ENCODE results near the gene LMO4.

Gene LMO4

DNA sequence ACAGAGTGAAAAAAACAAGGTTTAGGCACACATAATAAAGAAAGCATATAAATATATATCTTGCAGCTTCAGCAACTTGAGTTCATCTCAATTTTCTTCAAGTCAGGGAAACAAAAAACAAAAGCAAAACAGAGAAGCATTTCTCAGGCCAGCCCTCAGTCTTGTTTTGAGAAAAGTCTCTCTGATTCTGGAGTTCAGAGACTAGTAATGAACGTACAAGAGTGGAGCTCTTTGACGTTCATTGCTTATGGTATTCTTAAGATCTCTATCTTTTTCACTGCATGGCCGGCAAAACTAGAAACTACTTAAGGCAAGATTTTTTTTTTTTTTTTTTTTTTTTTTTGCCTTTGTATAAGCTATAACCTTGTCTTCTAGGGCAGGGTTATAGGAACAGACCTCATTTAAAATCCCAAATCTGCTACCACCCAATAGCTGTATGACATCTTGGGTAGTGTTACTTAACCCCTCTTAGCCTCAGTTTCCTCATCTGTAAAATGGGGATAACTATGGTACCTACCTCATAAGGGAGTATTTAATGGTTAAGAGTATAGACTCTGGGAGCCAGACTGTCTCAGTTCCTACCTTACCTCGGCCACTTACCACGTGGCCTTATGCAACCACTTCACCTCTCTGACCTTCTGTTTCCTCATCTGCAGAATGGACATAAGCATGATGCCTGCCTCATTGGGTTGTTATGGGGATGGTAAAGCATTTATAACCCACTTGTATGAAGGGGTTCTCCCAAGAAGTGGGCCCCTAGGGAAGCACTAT, 33.6 kb downstream of the LMO4 start:
- no peak for DNase-seq

DNA sequence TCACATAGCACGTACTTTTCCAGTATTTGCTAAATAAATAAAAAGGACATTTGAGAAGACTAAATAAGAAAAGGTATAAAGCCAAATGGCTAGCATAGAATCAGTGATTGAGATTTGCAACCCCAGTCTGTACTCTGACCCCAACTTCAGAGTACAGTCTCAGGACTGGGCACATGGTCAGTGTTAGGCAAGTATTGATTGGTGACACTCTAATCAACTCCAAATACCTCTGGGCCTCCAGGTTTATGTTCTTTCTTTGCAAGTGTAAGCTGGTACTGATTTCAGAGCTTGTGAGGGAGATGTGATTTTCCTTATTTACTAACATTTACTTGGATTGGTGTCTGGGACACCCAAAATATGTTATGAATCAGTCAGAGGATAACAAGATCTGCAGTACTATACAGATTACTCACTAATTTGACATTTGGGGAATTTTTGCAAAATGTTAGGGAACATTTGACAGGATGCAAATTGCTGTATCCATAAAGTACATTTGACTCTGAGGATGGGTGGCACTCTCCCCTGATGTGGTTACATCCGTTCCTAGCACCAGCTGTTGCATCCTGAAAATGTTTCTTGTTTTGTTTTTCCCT, 34.2 kb downstream of the LMO4 start:
- DNase-seq: no peak

DNA sequence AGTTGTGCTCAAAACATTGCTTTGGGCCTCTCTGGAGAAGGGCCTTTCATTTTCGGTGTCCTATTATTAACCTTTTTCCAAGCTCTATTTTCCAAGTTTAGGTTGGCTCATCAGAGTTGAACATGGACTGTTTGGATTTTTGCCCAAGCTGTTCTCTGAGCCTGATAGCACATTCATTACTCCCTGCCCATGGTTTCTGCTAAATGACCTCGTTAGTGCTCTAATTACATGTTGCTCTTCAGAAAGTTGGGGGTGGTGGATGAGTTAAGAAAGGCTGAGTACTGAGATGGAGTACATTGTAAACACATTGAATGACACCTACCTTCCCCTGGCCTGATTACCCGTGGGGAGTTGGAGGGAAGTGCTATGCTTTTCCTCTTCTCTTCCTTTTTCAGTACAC, 38.9 kb downstream of the LMO4 start:
- peak; percentile 15 to 47 for DNase-seq

DNA sequence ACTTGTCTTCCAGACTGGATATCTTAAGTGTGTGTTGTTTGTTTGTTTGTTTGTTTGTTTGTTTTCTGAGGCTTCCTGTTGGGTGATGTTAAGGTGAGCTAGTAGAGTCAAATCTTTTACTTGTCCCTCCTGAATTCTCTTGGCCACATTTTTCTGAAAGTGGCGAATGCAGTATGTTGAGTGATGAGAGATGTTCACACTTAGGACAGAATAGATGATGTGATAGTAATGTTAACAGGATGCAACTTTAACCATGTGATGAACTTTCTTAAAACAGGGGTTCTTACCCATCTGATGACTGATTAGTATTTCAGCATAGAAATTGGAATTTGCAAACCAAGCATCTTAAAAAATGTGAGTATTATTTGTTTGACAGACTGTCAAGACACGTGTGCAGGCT, 40.2 kb downstream of the LMO4 start:
- no peak for DNase-seq

GRCh38 chr1:87369736-87370478, 41.2 kb downstream of the LMO4 start:
- no peak for DNase-seq

DNA sequence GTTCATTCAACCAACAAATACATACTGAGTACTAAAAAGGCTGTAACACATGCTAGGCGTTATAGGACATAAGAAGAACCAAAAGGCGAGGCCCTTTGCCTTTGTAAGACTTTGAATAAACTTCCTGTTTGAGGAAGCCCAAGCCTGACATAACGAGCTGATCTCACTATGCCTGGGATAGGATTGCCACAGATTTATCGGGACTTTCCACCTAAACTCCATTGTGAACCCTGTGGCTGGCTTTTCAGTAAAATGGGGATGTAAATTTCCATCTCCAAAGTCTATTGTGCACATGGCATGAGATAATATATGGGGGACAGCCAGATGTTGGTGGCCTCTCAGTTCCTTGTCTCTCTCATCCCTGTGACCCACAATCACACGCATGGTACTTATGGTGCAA, 41.9 kb downstream of the LMO4 start:
- no peak for DNase-seq

GRCh38 chr1:87379306-87379705, 50.6 kb downstream of the LMO4 start:
- no peak for DNase-seq

- no peak for DNase-seq
Measured at GRCh38 chr1:87386217-87386790, 57.6 kb downstream of the LMO4 start.

DNA sequence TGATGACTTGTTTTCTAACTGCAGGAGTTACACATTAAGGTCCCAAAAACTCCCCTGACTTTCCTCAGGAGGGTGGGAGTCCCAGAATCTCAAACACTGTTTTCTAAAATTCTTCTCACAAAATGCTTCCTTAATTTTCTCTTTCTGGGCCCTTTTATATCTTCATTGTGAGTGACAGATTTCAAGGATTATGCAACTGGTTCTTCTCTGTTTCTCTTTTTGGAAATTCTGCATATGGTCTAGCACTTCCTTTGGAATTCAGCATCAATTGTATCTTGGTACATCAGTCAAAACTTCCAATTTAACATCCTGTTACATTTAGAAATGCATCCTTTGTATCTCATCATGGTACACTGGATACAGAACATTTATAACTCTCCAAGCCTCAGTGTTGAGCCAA, 59.7 kb downstream of the LMO4 start:
- no peak for DNase-seq

GRCh38 chr1:87389011-87389410, 60.3 kb downstream of the LMO4 start:
- DNase-seq: no peak

GRCh38 chr1:87389546-87389945, 60.9 kb downstream of the LMO4 start:
- no peak for DNase-seq

DNA sequence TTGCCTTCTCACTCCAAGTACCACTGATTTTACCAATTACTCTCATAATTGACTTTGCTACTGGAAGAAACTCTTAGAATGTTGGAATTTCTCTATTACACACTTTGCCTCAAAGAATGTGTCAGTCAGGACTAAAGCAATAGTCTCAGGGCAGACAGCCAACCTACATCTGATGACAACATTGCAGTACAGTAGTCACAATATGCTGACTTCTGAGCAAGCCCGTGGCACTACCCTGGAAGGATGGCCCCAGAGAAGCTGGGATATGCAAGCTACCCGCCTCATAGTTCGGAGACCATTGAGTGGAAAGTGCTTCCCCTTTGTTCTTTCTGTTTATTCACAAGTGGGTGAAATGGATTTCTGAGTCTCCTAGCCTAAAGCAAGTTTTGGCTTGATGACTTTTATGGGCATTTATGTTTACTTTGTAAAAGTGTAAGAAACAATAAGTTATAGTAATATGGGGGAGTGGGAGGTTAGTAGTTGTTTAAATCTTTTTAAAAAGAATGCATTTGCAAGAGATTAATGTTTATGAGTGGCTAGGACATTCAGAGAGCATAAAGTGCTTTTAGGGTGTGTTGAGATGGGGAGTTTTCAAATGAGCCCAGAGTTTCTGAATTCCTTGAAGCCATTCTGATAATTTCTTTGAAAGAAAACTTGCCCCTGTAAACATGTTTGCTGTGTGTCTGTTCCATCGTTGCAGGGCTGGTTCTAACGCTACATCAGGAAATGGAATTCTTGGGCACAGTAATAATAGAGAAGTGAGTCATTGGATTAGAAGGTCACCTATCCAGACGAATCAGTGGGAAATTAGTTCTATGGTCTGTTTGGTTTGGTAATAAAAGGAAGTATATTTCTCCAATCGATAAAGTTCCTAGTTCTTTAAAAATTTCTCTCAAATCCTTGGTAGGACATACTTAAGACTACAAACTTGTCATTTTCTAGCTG, 63.8 kb downstream of the LMO4 start:
- DNase-seq: no peak

DNA sequence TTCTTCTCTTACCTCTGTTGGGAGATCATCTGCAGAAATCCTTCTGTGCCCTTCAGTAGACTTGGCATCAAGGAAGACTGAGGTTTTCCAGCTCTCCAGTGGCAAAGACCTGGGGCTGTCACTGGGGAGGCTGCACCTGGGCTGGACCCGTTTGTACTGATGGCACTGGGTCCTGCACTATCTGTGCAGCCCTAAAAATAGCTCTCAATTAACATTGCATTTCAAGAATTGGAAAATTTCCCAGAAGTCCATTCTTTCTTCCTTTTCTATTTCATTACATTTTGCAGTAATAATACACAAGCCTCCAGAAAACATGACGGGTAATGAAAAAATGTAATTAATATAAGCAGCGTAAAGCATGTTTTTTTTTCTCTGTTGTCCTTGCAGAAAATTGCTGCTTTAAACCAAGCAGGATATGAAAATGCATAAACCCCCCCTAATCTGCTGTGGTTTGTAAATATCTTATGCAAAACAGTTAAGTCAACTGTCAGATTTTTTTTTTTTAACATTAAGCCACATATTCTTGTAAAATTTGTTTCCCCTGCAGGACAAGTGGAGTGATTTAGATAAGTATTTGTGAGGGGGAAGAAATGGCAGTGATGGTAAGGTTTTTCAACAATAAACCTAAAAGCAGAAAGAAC, 64.9 kb downstream of the LMO4 start:
- peak in 1 of 2 experiments; percentile 1 for DNase-seq

- no peak for DNase-seq
Measured at GRCh38 chr1:87394513-87394912, 65.8 kb downstream of the LMO4 start.

- peak in 1 of 2 experiments; percentile 6 for DNase-seq
Measured at GRCh38 chr1:87394982-87395381, 66.3 kb downstream of the LMO4 start.

Measured in NCI-H2081 (cell line).